G401 (cell line): ENCODE results near the gene LINC00237. TPM values are rescaled to one million over a fixed set of nuclear protein-coding genes. Genes with fewer than 3 reads are reported as not detected.
A peak's percentile ranks its signal among the peaks of the same experiment; 100 is the strongest.

Experiments used
- DNase-seq: peaks from one replicate; pipeline ENCODE4 v3.0.0-alpha.2; 2015; ENCODE audit warnings: low spot score
- in situ Hi-C: cut with HindIII; loops from 2 replicates; pipeline ENCODE4 v1.10.0; 2016; ENCODE audit warnings: low sequenced_read_pairs, mixed read lengths
- total RNA-seq: library from RNA; depleted of rRNA; stranded (reverse); fragments of >200 nt; shearing (Covaris generic); gene quantifications from 2 replicates; pipeline ENCODE4 v1.2.3, GENCODE V29; 2014

The LINC00237 gene
- total RNA-seq, 1 experiment from 2014 or later: not detected

- in situ Hi-C loops: no loop called here
- peak; percentile 59 for DNase-seq
Measured at GRCh38 chr20:21126581-21126870, 20.4 kb upstream of the LINC00237 start.

DNA sequence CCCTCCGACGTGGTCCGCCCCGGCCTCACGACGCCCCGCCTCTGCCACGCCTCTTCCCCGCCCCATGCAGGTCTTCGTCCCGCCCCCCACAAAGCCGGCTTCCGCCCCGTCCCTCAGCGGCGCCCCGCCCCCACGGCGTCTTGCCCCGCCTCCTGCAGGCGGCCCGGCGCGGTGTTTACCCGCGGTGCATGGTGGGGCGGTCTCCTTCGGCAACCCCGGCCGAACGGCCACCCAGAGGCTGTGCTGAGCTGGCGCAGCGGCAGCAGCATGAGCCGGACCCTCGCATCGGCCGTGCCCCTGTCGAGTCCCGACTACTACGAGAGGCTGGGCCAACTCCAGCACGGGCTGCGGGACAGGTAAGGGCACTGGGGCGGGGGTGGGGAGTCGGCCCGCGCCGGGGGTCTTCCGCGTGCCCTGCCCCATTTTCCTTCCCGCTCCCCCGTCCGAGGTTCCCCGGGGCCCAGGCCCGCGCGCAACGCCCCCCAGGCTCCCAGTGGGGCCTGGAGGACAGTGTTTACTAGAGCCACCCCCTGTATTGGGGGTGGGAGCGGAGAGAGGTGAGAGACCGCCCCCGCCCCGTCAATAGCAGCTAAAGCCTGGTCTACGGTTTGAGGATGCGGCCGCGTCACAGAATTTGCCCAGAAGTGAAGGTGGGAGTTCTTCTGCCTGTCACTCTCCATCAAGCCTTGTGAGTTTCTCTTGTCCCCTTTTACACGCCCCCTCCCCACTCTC is 19.9 kb upstream of the LINC00237 start, which contains the start of gene KIZ:
KIZ (plus strand) TSS at position 234 of the 732 bp plus-strand sequence; CDS start at position 268, 34 bp downstream.
- peak; percentile 96 for DNase-seq
- in situ Hi-C loops: no loop called here

GRCh38 chr20:21125072-21125848 is 19.1 kb upstream of the LINC00237 start:
- DNase-seq: peak; percentile 77
- in situ Hi-C loops: no loop called here

DNA sequence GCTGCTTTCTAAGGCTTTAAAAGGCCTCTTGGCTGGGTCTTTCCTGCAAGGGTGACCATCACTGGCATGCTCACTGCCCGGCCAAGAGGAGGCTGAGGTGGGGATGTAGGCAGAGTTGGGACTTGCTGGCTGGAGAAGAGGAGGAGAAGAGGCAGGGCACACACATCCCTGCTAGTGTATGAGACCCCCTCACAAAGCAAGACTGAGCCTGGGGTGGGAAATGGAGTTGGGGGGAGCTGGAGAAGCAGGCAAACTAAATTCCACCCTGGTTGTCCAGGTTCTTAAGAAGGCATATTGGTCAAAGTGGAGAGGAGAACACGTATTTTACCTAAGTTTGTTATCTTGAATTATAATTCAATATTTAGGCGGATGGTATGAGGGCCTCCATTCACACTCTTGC is 18.0 kb upstream of the LINC00237 start:
- in situ Hi-C loops: no loop called here
- no peak for DNase-seq

DNA sequence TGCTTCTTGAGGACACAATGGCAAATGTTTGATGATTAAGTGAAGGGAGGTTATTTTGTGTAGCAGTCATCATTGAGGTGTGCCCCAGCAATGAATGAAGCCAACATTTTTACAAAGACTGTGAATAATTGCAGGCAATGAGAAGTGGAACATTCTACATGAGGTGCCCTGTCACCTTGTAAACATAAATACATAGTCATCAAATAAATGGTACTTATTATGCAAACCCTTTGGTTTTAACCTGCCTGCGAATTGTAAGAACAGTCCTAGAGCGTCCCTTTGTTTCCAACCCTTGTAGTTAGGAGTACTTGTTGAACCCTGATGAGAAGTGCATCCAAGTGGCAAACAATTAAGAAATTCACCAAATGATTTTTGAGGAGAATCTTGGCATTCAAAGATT is 12.6 kb upstream of the LINC00237 start:
- in situ Hi-C loops: no loop called here
- DNase-seq: no peak

- in situ Hi-C loops: no loop called here
- no peak for DNase-seq
Measured at GRCh38 chr20:21118138-21118537, 12.0 kb upstream of the LINC00237 start.

- in situ Hi-C loops: no loop called here
Measured at GRCh38 chr20:21117521-21117920, 11.4 kb upstream of the LINC00237 start.

GRCh38 chr20:21114584-21114983 is 8.4 kb upstream of the LINC00237 start:
- in situ Hi-C loops: no loop called here
- DNase-seq: no peak

More at GRCh38 chr20:21117521-21117920, 11.4 kb upstream of the LINC00237 start:
- DNase-seq: no peak

DNA sequence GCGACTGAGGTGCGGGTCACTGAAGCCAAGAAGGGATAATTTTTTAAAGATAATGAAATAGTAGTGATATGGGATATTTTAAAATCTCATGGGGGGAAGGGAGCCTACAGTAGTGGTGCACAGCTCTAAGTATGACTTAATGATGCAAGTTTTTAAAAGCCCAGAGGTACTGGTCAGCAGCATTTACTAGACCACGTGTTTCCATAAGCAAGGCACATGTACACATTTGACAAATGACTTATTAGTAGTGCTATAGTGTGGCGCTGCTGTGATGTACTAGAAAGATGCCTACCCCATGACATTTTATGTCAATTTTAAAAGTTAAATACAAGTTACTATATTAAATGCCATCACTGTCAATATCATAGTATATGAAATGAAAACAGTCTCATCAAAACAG is 7.5 kb upstream of the LINC00237 start:
- no peak for DNase-seq

DNA sequence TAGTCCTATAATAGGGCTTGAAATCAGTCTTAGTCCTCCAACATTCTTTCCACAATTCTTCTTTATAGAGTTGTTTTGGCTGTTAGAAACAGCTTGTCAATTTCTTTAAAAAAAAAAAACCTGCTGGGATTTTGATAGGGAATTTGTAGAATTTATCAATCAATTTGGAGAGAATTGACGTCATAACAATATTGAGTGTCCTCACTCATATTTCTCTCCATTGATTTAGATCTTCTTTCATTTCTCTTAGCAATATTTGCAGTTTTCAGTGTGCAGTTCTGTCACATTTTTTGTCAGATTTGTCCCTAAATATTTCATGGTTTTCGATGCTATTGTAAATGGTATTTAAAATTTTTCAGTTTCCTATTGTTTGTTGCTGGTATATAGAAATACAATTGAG is 5.3 kb upstream of the LINC00237 start:
- DNase-seq: no peak
- in situ Hi-C loops: no loop called here

More for the DNA sequence above, 7.5 kb upstream of the LINC00237 start:
- in situ Hi-C loops: no loop called here

GRCh38 chr20:21110811-21111210 is 4.7 kb upstream of the LINC00237 start:
- in situ Hi-C loops: no loop called here
- no peak for DNase-seq

GRCh38 chr20:21109144-21109543 is 3.0 kb upstream of the LINC00237 start:
- no peak for DNase-seq
- in situ Hi-C loops: no loop called here

DNA sequence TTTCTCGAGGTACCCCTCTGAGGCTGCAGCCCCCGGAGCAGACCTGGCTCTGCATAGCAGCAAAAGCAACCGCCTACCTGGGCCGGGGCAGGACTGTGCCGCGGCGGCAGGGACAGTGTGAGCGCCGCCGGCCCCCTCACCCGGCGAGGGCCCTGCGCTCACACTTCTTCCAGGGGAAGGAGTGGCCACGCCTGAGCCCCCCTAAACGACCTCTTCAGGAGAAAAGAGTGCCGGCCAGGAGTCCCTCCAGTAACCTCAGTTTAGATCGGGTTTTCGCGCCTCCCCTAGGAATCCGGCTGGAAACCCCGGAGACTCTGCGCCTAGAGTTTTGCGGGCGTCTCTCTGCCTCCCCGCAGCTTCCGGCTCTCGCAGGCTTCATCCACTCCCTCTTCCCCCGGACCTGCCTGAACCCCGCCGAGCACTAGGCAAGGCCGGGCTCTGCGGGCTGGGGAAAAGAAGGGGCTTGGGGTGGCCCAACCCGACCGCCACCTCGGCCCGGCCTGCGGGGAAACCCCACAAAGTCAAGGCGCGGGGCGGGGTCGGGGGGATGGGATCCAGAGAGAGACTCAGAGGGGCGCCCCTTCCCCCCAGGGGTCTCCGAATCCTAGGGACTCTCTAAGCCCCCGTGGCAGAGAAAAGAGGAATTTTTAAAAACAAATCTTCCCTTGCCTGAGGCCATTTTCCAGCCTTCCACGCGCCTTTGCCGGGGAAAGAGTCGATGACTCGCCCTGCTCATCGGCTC is 558 bp downstream of the LINC00237 start:
- in situ Hi-C loops: no loop called here
- DNase-seq: no peak

GRCh38 chr20:21104921-21105320 is 1.2 kb downstream of the LINC00237 start:
- in situ Hi-C loops: no loop called here
- no peak for DNase-seq

GRCh38 chr20:21104466-21104761 is 1.7 kb downstream of the LINC00237 start:
- DNase-seq: no peak
- in situ Hi-C loops: no loop called here

DNA sequence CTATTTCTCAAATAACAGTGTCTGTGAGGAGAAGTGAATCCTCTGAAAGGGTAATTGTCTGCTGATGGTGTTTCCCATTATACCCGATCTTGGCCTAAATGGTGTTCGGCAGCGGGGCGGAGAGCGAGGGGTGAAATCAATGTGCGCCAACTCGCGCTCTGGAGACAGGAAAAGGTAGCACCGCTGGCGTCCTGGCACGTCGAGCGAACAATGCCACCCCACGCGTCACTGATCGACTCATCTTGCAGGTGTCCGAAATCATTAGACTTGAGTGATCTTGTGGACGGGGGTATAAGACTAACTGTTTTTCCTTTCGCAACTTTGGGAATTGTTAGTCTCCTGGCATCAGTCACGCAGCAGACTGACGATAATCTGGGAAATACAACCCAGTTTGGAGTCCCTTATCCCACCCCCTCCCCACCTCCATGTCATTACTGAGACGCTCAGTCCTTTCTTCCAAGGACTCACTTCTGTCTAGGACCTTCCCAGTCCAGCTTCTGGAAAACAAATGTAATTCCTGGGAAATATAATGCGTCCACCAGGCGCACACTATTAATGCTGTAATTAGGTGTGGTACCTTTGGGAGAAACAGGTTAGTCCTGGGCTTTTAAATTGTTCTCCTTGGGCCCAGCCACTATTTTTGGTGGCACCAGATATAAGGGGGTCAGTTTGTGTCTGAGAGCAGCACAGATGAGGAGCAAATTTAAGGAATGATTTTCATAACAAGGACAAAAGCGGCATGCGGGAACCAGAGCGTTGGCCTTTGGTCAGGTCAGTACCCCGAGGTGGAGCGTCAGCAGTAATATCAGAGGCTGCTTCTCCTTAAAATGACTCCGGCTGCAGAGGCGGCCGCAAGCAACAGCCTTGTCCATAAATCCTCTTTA is 2.3 kb downstream of the LINC00237 start:
- in situ Hi-C loops: no loop called here

GRCh38 chr20:21102603-21103311 is 3.4 kb downstream of the LINC00237 start:
- no peak for DNase-seq

More for the DNA sequence above, 2.3 kb downstream of the LINC00237 start:
- no peak for DNase-seq

DNA sequence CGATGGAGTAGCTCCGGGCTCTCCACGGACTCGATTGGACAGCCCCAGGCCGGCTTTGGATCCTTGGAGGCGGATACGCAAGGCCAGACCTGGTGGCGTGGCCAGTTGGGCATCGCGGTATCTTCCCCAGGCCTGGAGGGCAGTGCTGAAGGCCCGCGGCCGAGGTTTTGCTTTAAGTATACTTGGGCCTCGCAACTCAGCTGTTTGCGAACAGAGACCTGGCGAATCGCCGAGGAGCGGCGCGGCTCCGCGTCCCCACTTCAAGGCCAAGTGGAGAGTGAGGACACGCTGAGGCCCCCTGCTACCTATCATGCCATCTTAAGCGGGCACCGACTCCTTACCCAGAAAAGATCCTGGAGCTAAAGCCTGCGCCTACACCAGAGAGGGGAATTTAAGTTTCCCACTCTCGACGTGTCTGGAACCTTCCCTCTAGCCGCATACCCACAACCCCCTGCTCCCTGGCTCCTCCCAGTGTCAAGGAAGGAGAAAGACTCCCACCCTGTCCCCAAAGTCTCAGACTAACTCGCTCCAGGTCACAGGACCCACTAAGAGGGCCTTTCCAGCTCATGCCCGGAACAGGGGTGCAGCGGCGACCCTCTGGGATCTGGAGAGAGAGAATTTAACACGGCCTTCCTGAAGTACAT is 4.1 kb downstream of the LINC00237 start:
- no peak for DNase-seq
- in situ Hi-C loops: no loop called here

More at GRCh38 chr20:21102603-21103311, 3.4 kb downstream of the LINC00237 start:
- in situ Hi-C loops: no loop called here
